HCT116 (cell line): ENCODE measurements around the gene DYRK2. TPM values are rescaled to one million over a fixed set of nuclear protein-coding genes. Genes with fewer than 3 reads are reported as not detected.

Experiments
- ATAC-seq: fragments of 200-7000 bp; cut with Tn5 transposase; 2 replicates; pipeline ENCODE4 v1.9.1; 2020; ENCODE audit warnings: mild to moderate bottlenecking, moderate library complexity
- BruUV-seq: library from RNA; stranded (reverse); fragments of 400-500 nt; replicated peaks from 2 replicates; lab custom pipeline; 2021; lab: Mats Ljungman, UMichigan
- CTCF ChIA-PET: fragments of 300-600 bp; sonication (Branson Sonifier 250); formaldehyde crosslinking; loops from one replicate; lab custom pipeline; 2021; ENCODE audit warnings: antibody characterized with exemption; lab: Charles Lee
- POLR2A ChIA-PET: fragments of 300-600, 350-600 bp; sonication (Branson Sonifier 250); formaldehyde crosslinking; loops from one replicate; lab custom pipeline; 2021; ENCODE audit warnings: antibody characterized with exemption; lab: Charles Lee
- RAD21 ChIA-PET, 2 experiments: fragments of 300-600 bp; sonication (Branson Sonifier 250); formaldehyde crosslinking; loops; one replicate each; lab custom pipeline; 2023; ENCODE audit warnings: low total read pairs in 2 of 2; ENCODE audit not compliant: uncharacterized antibody in 2 of 2, unreplicated experiment in 2 of 2, low non-redundant PET in 1 of 2; lab: Charles Lee
- DNase-seq: peaks from one replicate; pipeline ENCODE4 v3.0.0-alpha.2; 2010; ENCODE audit warnings: low read depth, low spot score
- H2AFZ ChIP-seq: fragments of 200-600 bp; shearing (Covaris generic), sonication (generic); 2 replicates; pipeline ENCODE4 v1.6.1; 2017; ENCODE audit warnings: low read depth, mixed run types, mixed read lengths, antibody characterized with exemption, low read length; ENCODE audit not compliant: poor library complexity, severe bottlenecking
- H3K27ac ChIP-seq: 2 replicates; pipeline ENCODE4 v1.5.1; 2012; ENCODE audit warnings: low read depth, low read length
- H3K27me3 ChIP-seq: fragments of 200-600 bp; sonication (generic); 2 replicates; pipeline ENCODE4 v1.6.1; 2016; ENCODE audit warnings: mixed run types, low read length, mixed read lengths; ENCODE audit not compliant: insufficient read depth
- H3K36me3 ChIP-seq, 2 experiments: fragments of 200-500 bp in 1 of 2; fragments of 200-600 bp in 1 of 2; sonication (Bioruptor generic) in 1 of 2; sonication (generic) in 1 of 2; 2 replicates each; pipeline versions ENCODE4 v1.5.1 to v1.6.1; 2014 to 2016; ENCODE audit warnings: low read length in 2 of 2, inconsistent platforms in 1 of 2, mixed read lengths in 1 of 2, mixed run types in 1 of 2; ENCODE audit not compliant: insufficient read depth in 2 of 2, control insufficient read depth in 1 of 2
- H3K4me1 ChIP-seq, 2 experiments: fragments of 200-600 bp in 1 of 2; sonication (generic) in 1 of 2; 2 replicates each; pipeline versions ENCODE4 v1.5.1 to v1.6.1; 2012 to 2017; ENCODE audit warnings: low read length in 2 of 2, inconsistent platforms in 1 of 2, mild to moderate bottlenecking in 1 of 2, mixed read lengths in 1 of 2, mixed run types in 1 of 2, moderate library complexity in 1 of 2; ENCODE audit not compliant: insufficient read depth in 2 of 2, control insufficient read depth in 1 of 2
- H3K4me2 ChIP-seq: fragments of 200-600 bp; sonication (generic); 2 replicates; pipeline ENCODE4 v1.6.1; 2017; ENCODE audit warnings: mixed run types, low read length, mixed read lengths
- H3K4me3 ChIP-seq, 2 experiments: fragments of 200-600 bp in 1 of 2; sonication (generic) in 1 of 2; replicated peaks in 1 of 2; 2 replicates each; pipeline ENCODE4 v1.5.1; 2011 to 2016; ENCODE audit warnings: low read length in 2 of 2, control low read depth in 1 of 2, low read depth in 1 of 2, mild to moderate bottlenecking in 1 of 2, mixed read lengths in 1 of 2, mixed run types in 1 of 2
- H3K79me2 ChIP-seq: fragments of 200-600 bp; sonication (generic); 2 replicates; pipeline ENCODE4 v1.6.1; 2017; ENCODE audit warnings: mild to moderate bottlenecking, mixed run types, low read length, moderate library complexity, mixed read lengths; ENCODE audit not compliant: insufficient read depth
- H3K9ac ChIP-seq: fragments of 200-600 bp; sonication (generic); 2 replicates; pipeline ENCODE4 v1.6.1; 2016; ENCODE audit warnings: low read length, mixed read lengths
- H3K9me2 ChIP-seq: fragments of 200-600 bp; sonication (generic), shearing (Covaris generic); 2 replicates; pipeline ENCODE4 v1.6.1; 2017; ENCODE audit warnings: mixed run types, mild to moderate bottlenecking, moderate library complexity; ENCODE audit not compliant: insufficient read depth
- H3K9me3 ChIP-seq, 2 experiments: fragments of 200-500 bp in 1 of 2; fragments of 200-600 bp in 1 of 2; sonication (Bioruptor generic) in 1 of 2; sonication (generic) in 1 of 2; 2 replicates each; pipeline ENCODE4 v1.6.1; 2014 to 2017; ENCODE audit warnings: low read length in 2 of 2, mixed read lengths in 2 of 2, inconsistent platforms in 1 of 2, low read depth in 1 of 2, mild to moderate bottlenecking in 1 of 2, mixed run types in 1 of 2, moderate library complexity in 1 of 2; ENCODE audit not compliant: control insufficient read depth in 1 of 2, insufficient read depth in 1 of 2
- H4K20me1 ChIP-seq: fragments of 200-600 bp; sonication (generic), shearing (Covaris generic); 2 replicates; pipeline ENCODE4 v1.6.1; 2017; ENCODE audit warnings: mixed run types, mild to moderate bottlenecking, moderate library complexity; ENCODE audit not compliant: insufficient read depth
- EGR1 ChIP-seq: IDR thresholded peaks from 2 replicates; pipeline ENCODE4 v1.6.1; 2012; ENCODE audit warnings: low read depth
- EZH2 ChIP-seq: fragments of 200-600 bp; sonication (generic); IDR thresholded peaks from 2 replicates; pipeline ENCODE4 v1.6.1; 2017; ENCODE audit warnings: antibody characterized with exemption, mixed run types
- JUND ChIP-seq: IDR thresholded peaks from 2 replicates; pipeline ENCODE4 v1.6.1; 2012
- POLR2A ChIP-seq: IDR thresholded peaks from 2 replicates; pipeline ENCODE4 v1.7.0; 2011; ENCODE audit warnings: borderline replicate concordance; ENCODE audit not compliant: insufficient read depth, insufficient read length; ENCODE audit errors: extremely low read depth
- POLR2AphosphoS5 ChIP-seq: IDR thresholded peaks from 2 replicates; pipeline ENCODE4 v1.6.1; 2011; ENCODE audit warnings: mild to moderate bottlenecking, low read depth, low read length, moderate library complexity
- RAD21 ChIP-seq: IDR thresholded peaks from 2 replicates; pipeline ENCODE4 v1.6.1; 2012; ENCODE audit warnings: low read depth, mild to moderate bottlenecking
- SP1 ChIP-seq: IDR thresholded peaks from 2 replicates; pipeline ENCODE4 v1.6.1; 2012; ENCODE audit warnings: low read depth
- TCF7L2 ChIP-seq: IDR thresholded peaks from 2 replicates; pipeline ENCODE4 v1.7.0; 2011; ENCODE audit warnings: borderline replicate concordance, inconsistent platforms; ENCODE audit not compliant: insufficient read depth, insufficient read length; ENCODE audit errors: extremely low read depth
- YY1 ChIP-seq: IDR thresholded peaks from 2 replicates; pipeline ENCODE4 v1.6.1; 2011; ENCODE audit warnings: low read length, low read depth, moderate library complexity, mild to moderate bottlenecking; ENCODE audit not compliant: insufficient replicate concordance; ENCODE audit errors: extremely low read depth
- ZFX ChIP-seq: fragments of 450-650 bp; IDR thresholded peaks from 2 replicates; pipeline ENCODE4 v1.6.1; 2017
- intact Hi-C: fragments of 100-400 bp; cut with micrococcal nuclease; formaldehyde crosslinking; loops from 2 replicates; pipeline ENCODE4 v1.10.0; 2022
- total RNA-seq: library from RNA; stranded (reverse); gene quantifications from one replicate; pipeline ENCODE4 v1.2.1, GENCODE V29; 2021; ENCODE audit not compliant: unreplicated experiment
- TF ChIP-seq, protein P1 (sequence below), 3 experiments: fragments of 200-600 bp in 1 of 3; sonication (generic) in 1 of 3; IDR thresholded peaks in 2 of 3; conservative IDR thresholded peaks in 1 of 3; 2 replicates each; pipeline ENCODE4 v1.5.1; 2012 to 2017; ENCODE audit warnings: low read depth in 2 of 3, low read length in 2 of 3, antibody characterized with exemption in 1 of 3, borderline replicate concordance in 1 of 3, control low read depth in 1 of 3, mild to moderate bottlenecking in 1 of 3, mixed read lengths in 1 of 3, mixed run types in 1 of 3, moderate library complexity in 1 of 3; ENCODE audit not compliant: insufficient read depth in 1 of 3
- TF ChIP-seq, protein P2 (sequence below): IDR thresholded peaks from 2 replicates; pipeline ENCODE4 v1.6.1; 2012

The DYRK2 gene
- total RNA-seq, 1 experiment from 2014 or later, result 28.7 TPM

DNA sequence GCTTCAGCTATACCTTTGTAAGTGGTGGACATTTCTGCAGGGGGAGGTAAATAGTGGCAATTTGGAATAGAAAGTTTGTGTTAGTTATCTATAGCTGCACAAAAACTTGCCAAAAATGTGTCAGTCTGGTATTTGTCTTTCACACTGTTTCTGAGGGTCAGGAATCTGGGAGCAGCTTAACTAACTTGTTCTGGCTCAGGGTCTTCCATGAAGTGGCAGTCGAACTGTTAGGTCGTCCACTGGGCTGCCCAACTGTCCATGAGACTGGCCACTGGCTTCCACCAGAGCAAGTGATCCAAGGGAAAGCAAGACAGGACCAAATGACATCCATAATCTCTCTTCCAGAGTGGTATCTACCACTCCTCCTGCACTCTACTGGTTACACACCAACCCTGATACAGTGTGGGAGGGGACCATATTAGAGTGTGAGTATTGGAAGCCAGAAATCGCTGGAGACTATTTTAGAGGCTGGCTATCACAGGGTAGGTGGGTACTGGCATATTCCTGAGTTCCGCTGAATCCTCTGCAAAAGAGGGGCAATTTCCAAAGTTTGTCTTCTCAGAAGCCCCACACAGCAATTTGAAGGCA is 60.9 kb downstream of the DYRK2 start:
- DNase-seq, result no peak
- H3K9me2 ChIP-seq, result no peaks in the 10 kb centered on the region; the same call in 1 of the 2 replicates
- RAD21 ChIA-PET, result no interaction called here
- BruUV-seq, result no TSS peak
- no peaks in the 10 kb centered on the region for H3K36me3 ChIP-seq
- peaks cover 0 to 5% of the 10 kb centered on the region in 2 experiments; a peak in 1 of 4 replicates for H3K4me1 ChIP-seq
- intact Hi-C loops, result no loop called here
- no peak overlapping the region for H3K9ac ChIP-seq
- no peak overlapping the region for H3K27ac ChIP-seq
- POLR2A ChIA-PET, result no interaction called here
- no peak overlapping the region for H2AFZ ChIP-seq
- no peaks in the 10 kb centered on the region for H3K79me2 ChIP-seq
- no peaks in the 10 kb centered on the region for H4K20me1 ChIP-seq
- no peaks in the 10 kb centered on the region for H3K9me3 ChIP-seq
- no peak overlapping the region for H3K4me3 ChIP-seq
- no peak overlapping the region for H3K4me2 ChIP-seq
- H3K27me3 ChIP-seq, result peaks cover 7% of the 10 kb centered on the region; the same call in 1 of the 2 replicates
- TF ChIP-seq YY1 (no peak), TCF7L2 (no peak), JUND (no peak), POLR2AphosphoS5 (no peak), EGR1 (no peak), SP1 (no peak), RAD21 (no peak), ZFX (no peak), POLR2A (no peak), EZH2 (no peak)
- TF ChIP-seq, protein P1, sequence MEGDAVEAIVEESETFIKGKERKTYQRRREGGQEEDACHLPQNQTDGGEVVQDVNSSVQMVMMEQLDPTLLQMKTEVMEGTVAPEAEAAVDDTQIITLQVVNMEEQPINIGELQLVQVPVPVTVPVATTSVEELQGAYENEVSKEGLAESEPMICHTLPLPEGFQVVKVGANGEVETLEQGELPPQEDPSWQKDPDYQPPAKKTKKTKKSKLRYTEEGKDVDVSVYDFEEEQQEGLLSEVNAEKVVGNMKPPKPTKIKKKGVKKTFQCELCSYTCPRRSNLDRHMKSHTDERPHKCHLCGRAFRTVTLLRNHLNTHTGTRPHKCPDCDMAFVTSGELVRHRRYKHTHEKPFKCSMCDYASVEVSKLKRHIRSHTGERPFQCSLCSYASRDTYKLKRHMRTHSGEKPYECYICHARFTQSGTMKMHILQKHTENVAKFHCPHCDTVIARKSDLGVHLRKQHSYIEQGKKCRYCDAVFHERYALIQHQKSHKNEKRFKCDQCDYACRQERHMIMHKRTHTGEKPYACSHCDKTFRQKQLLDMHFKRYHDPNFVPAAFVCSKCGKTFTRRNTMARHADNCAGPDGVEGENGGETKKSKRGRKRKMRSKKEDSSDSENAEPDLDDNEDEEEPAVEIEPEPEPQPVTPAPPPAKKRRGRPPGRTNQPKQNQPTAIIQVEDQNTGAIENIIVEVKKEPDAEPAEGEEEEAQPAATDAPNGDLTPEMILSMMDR (IDR thresholded peaks at IDR 0.05 in 2 of 3, conservative IDR thresholded peaks at IDR 0.05 in 1 of 3; ENCODE audit: borderline replicate concordance in 1 of 3, insufficient read depth in 1 of 3, low read depth in 2 of 3, low read length in 2 of 3), result no peak
- TF ChIP-seq, protein P2, sequence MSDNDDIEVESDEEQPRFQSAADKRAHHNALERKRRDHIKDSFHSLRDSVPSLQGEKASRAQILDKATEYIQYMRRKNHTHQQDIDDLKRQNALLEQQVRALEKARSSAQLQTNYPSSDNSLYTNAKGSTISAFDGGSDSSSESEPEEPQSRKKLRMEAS, result no peak
- no peak for ATAC-seq
- CTCF ChIA-PET, result no interaction called here
